ENCODE data around the gene STEEP1.

GRCh38 chrX:119492463-119492862 is 72.7 kb downstream of the STEEP1 start:
- no peak for TF ChIP-seq CTCF (IDR thresholded peaks at IDR 0.05)
- no peak for TF ChIP-seq POLR2A (IDR thresholded peaks at IDR 0.05)
- TF ChIP-seq EP300 (IDR thresholded peaks at IDR 0.05), result no peak
